Bronchial epithelial cell (primary cell): Measurements from ENCODE around the gene SLC44A3. TPM values are rescaled to one million over a fixed set of nuclear protein-coding genes. Genes with fewer than 3 reads are reported as not detected.

ENCODE experiments used
- DNase-seq: peaks from one replicate; pipeline ENCODE4 v3.0.0-alpha.2; 2010; ENCODE audit warnings: low read depth
- FAIRE-seq: peaks from 2 replicates; lab custom pipeline; 2011; peaks lifted over from hg19 to GRCh38; lab: Jason Lieb, UNC
- H3K27me3 ChIP-seq: 2 replicates; pipeline ENCODE4 v1.5.1; 2011; ENCODE audit warnings: low read length; ENCODE audit not compliant: control insufficient read depth, insufficient read depth
- H3K36me3 ChIP-seq: 2 replicates; pipeline ENCODE4 v1.5.1; 2011; ENCODE audit warnings: low read length; ENCODE audit not compliant: control insufficient read depth, insufficient read depth
- H3K4me3 ChIP-seq: 2 replicates; pipeline ENCODE4 v1.5.1; 2011; ENCODE audit warnings: mild to moderate bottlenecking, low read depth, low read length, control low read depth
- CTCF ChIP-seq: IDR thresholded peaks from 2 replicates; pipeline ENCODE4 v1.5.1; 2011; ENCODE audit warnings: mild to moderate bottlenecking, moderate library complexity, low read length, control low read depth, inconsistent platforms; ENCODE audit not compliant: insufficient read depth, severe bottlenecking
- total RNA-seq: library from RNA; depleted of rRNA; stranded (reverse); fragments of >200 nt; gene quantifications from 2 replicates; pipeline ENCODE4 v1.2.1, GENCODE V29; 2014

SLC44A3 gene
- total RNA-seq, 1 donor from 2014 or later: 2.4 TPM

- FAIRE-seq (no peak), DNase-seq (peak; percentile 72)
- H3K36me3 ChIP-seq: no peaks in the 10 kb centered on the region
- H3K4me3 ChIP-seq: peak within 1 kb of the TSS; percentile 83
- no peak for TF ChIP-seq CTCF
- no peaks in the 10 kb centered on the region for H3K27me3 ChIP-seq
Measured at GRCh38 chr1:94926915-94927404, 106.8 kb downstream of the SLC44A3 start, which contains the start of gene CNN3. Gene CNN3, minus strand, starts transcription at chr1:94927110. Its CDS starts 216 bp downstream, at chr1:94926894.

GRCh38 chr1:94927405-94928175 lies 107.4 kb downstream of the SLC44A3 start:
- H3K4me3 ChIP-seq: peak overlapping the region; percentile 83
- no peak for TF ChIP-seq CTCF
- DNase-seq (no peak), FAIRE-seq (no peak)
- H3K27me3 ChIP-seq: no peaks in the 10 kb centered on the region
- no peaks in the 10 kb centered on the region for H3K36me3 ChIP-seq

- FAIRE-seq: no peak
- no peak for TF ChIP-seq CTCF
- Histone ChIP-seq H3K4me3 (no peak overlapping the region), H3K27me3 (no peaks in the 10 kb centered on the region), H3K36me3 (no peaks in the 10 kb centered on the region)
- no peak for DNase-seq
Measured at GRCh38 chr1:94928293-94928939, 108.3 kb downstream of the SLC44A3 start.

GRCh38 chr1:94929351-94930217 lies 109.4 kb downstream of the SLC44A3 start:
- Histone ChIP-seq H3K4me3 (no peak overlapping the region), H3K27me3 (no peaks in the 10 kb centered on the region), H3K36me3 (no peaks in the 10 kb centered on the region)
- DNase-seq (no peak), FAIRE-seq (no peak)
- TF ChIP-seq CTCF: no peak

GRCh38 chr1:94931254-94931841 lies 111.2 kb downstream of the SLC44A3 start:
- TF ChIP-seq CTCF: no peak
- H3K36me3 ChIP-seq: no peaks in the 10 kb centered on the region

More at GRCh38 chr1:94931254-94931841, 111.2 kb downstream of the SLC44A3 start:
- no peaks in the 10 kb centered on the region for H3K27me3 ChIP-seq
- no peak overlapping the region for H3K4me3 ChIP-seq
- FAIRE-seq (no peak), DNase-seq (no peak)
